Esophagus muscularis mucosa (tissue), 4 donors: ENCODE measurements around the gene ANKRD65. TPM values are rescaled to one million over a fixed set of nuclear protein-coding genes. Genes with fewer than 3 reads are reported as not detected.

Experiments
- DNase-seq: peaks from one replicate; pipeline ENCODE4 v3.0.0-alpha.2; 2017; ENCODE audit errors: extremely low spot score
- H3K27ac ChIP-seq, 4 donors: fragments of 200-600 bp; sonication (generic); replicated peaks in 1 of 4; 1 replicate in 3 of 4; 2 replicates in 1 of 4; pipeline ENCODE4 v1.5.1; 2016 to 2019; ENCODE audit warnings: mild to moderate bottlenecking in 1 of 4
- H3K27me3 ChIP-seq, 4 donors: fragments of 200-600 bp; sonication (generic); one replicate each; pipeline versions ENCODE4 v1.5.1 to v1.6.0; 2016 to 2019
- H3K36me3 ChIP-seq, 4 donors: fragments of 200-600 bp; sonication (generic); one replicate each; pipeline ENCODE4 v1.5.1; 2016 to 2019
- H3K4me1 ChIP-seq, 4 donors: fragments of 200-600 bp; sonication (generic); one replicate each; pipeline ENCODE4 v1.5.1; 2016 to 2019
- H3K4me3 ChIP-seq, 4 donors: fragments of 200-600 bp; sonication (generic); 1 replicate in 2 of 4; 2 replicates in 2 of 4; pipeline ENCODE4 v1.5.1; 2016 to 2019; ENCODE audit warnings: mild to moderate bottlenecking in 4 of 4, moderate library complexity in 1 of 4
- H3K9me3 ChIP-seq, 4 donors: fragments of 200-600 bp; sonication (generic); 1 replicate in 3 of 4; 2 replicates in 1 of 4; pipeline ENCODE4 v1.5.1; 2016 to 2019
- CTCF ChIP-seq, 3 experiments: fragments of 200-600 bp in 2 of 3; fragments of 450-650 bp in 1 of 3; sonication (generic) in 2 of 3; IDR thresholded peaks; one replicate each; pipeline ENCODE4 v1.5.1; 2017 to 2019; ENCODE audit warnings: antibody characterized with exemption in 3 of 3, mild to moderate bottlenecking in 2 of 3, moderate library complexity in 1 of 3
- EP300 ChIP-seq: sonication (generic); formaldehyde crosslinking; IDR thresholded peaks from one replicate; pipeline ENCODE4 v1.6.1; 2017; ENCODE audit warnings: antibody characterized with exemption
- POLR2A ChIP-seq: fragments of 450-650 bp; IDR thresholded peaks from one replicate; pipeline ENCODE4 v1.6.1; 2017; ENCODE audit warnings: antibody characterized with exemption, moderate library complexity, mild to moderate bottlenecking, low read depth
- POLR2AphosphoS5 ChIP-seq, 2 donors: sonication (generic); formaldehyde crosslinking; IDR thresholded peaks; one replicate each; pipeline ENCODE4 v1.6.1; 2017; ENCODE audit warnings: antibody characterized with exemption in 2 of 2
- WGBS: methylation state at CpG from one replicate; pipeline ENCODE4 v1.1.5; 2018; 5-methylcytosine and 5-hydroxymethylcytosine counted together
- intact Hi-C: fragments of 100-400 bp; cut with DNase I; formaldehyde crosslinking; loops from one replicate; pipeline ENCODE4 v1.15.1; 2023
- total RNA-seq, 4 donors: library from RNA; depleted of rRNA; stranded (reverse); fragments of >200 nt; gene quantifications; one replicate each; pipeline versions ENCODE4 v1.1.0 to v1.2.1, GENCODE V29; 2016

Gene ANKRD65
- total RNA-seq, 4 donors from 2014 or later = 8.1 to 19.2 (median 9.8) TPM

- Histone ChIP-seq H3K9me3 (no peaks in the 10 kb centered on the region), H3K36me3 (peaks cover 0 to 14% (median 8%) of the 10 kb centered on the region in 4 donors), H3K27ac (peak overlapping the region; percentile 96 to 98 (median 97)), H3K27me3 (no peaks in the 10 kb centered on the region), H3K4me1 (peaks cover 75 to 100% (median 94%) of the 10 kb centered on the region in 4 donors), H3K4me3 (peak overlapping the region; percentile 67 to 81 (median 74))
- intact Hi-C loops = no loop called here
- no peak for DNase-seq
- WGBS = 0% methylated on average over 6 of the region's 32 CpGs
- TF ChIP-seq POLR2A (no peak), POLR2AphosphoS5 (IDR thresholded peaks at IDR 0.05) (peak; percentile 70 to 78)
These were observed 13.2 kb upstream of the ANKRD65 start for GRCh38 chr1:1434131-1434823.

GRCh38 chr1:1433804-1434130 lies 12.7 kb upstream of the ANKRD65 start:
- intact Hi-C loops = no loop called here
- Histone ChIP-seq H3K4me1 (peaks cover 80 to 100% (median 98%) of the 10 kb centered on the region in 4 donors), H3K4me3 (peak overlapping the region; percentile 67 to 81 (median 74)), H3K27ac (peak overlapping the region; percentile 96 to 98 (median 97)), H3K27me3 (no peaks in the 10 kb centered on the region), H3K9me3 (no peaks in the 10 kb centered on the region), H3K36me3 (peaks cover 0 to 9% (median 5%) of the 10 kb centered on the region in 4 donors)
- TF ChIP-seq POLR2A (no peak), EP300 (no peak), CTCF (IDR thresholded peaks at IDR 0.05) (no peak), POLR2AphosphoS5 (IDR thresholded peaks at IDR 0.05) (no peak)
- WGBS = 7% methylated on average over 5 of the region's 12 CpGs
- DNase-seq = no peak

- intact Hi-C loops = no loop called here
- Histone ChIP-seq H3K4me3 (peak overlapping the region; percentile 67 to 81 (median 74)), H3K9me3 (no peaks in the 10 kb centered on the region), H3K4me1 (peaks cover 86 to 100% (median 98%) of the 10 kb centered on the region in 4 donors), H3K27me3 (no peaks in the 10 kb centered on the region), H3K36me3 (peaks cover 0 to 6% (median 2%) of the 10 kb centered on the region in 4 donors), H3K27ac (peak overlapping the region; percentile 96 to 98 (median 97))
- TF ChIP-seq CTCF (IDR thresholded peaks at IDR 0.05) (no peak), POLR2A (no peak), POLR2AphosphoS5 (IDR thresholded peaks at IDR 0.05) (peak; percentile 64 to 85), EP300 (peak; percentile 93)
- WGBS = 13% methylated on average over 12 of the region's 34 CpGs
- DNase-seq = peak; percentile 94
These were observed 12.1 kb upstream of the ANKRD65 start for GRCh38 chr1:1432951-1433803.

- WGBS = 71% methylated on average over 12 of the region's 28 CpGs
- no peaks in the 10 kb centered on the region for H3K27me3 ChIP-seq
- intact Hi-C loops = no loop called here
- peak overlapping the region; percentile 96 to 98 (median 97) for H3K27ac ChIP-seq
- no peaks in the 10 kb centered on the region for H3K9me3 ChIP-seq
- no peak for TF ChIP-seq POLR2A
- TF ChIP-seq POLR2AphosphoS5 (IDR thresholded peaks at IDR 0.05) = no peak
- no peak for TF ChIP-seq EP300
- TF ChIP-seq CTCF (IDR thresholded peaks at IDR 0.05) = no peak
- H3K36me3 ChIP-seq = peaks cover 0 to 3% (median 0%) of the 10 kb centered on the region in 4 donors
- peaks cover 87 to 99% (median 94%) of the 10 kb centered on the region in 4 donors for H3K4me1 ChIP-seq
- no peak for DNase-seq
- peak overlapping the region; percentile 67 to 81 (median 74) for H3K4me3 ChIP-seq
These were observed 11.3 kb upstream of the ANKRD65 start for GRCh38 chr1:1432274-1432950.
